Esophagus muscularis mucosa (tissue), 4 donors: Measurements from ENCODE around the gene CHRNG.

Source experiments
- EP300 ChIP-seq: sonication (generic); formaldehyde crosslinking; IDR thresholded peaks from one replicate; pipeline ENCODE4 v1.6.1; 2017; ENCODE audit warnings: antibody characterized with exemption
- POLR2A ChIP-seq: fragments of 450-650 bp; IDR thresholded peaks from one replicate; pipeline ENCODE4 v1.6.1; 2017; ENCODE audit warnings: antibody characterized with exemption, moderate library complexity, mild to moderate bottlenecking, low read depth
- POLR2AphosphoS5 ChIP-seq, 2 donors: sonication (generic); formaldehyde crosslinking; IDR thresholded peaks; one replicate each; pipeline ENCODE4 v1.6.1; 2017; ENCODE audit warnings: antibody characterized with exemption in 2 of 2
- TF ChIP-seq, protein P1 (sequence below), 3 experiments: fragments of 200-600 bp in 2 of 3; fragments of 450-650 bp in 1 of 3; sonication (generic) in 2 of 3; IDR thresholded peaks; one replicate each; pipeline ENCODE4 v1.5.1; 2017 to 2019; ENCODE audit warnings: antibody characterized with exemption in 3 of 3, mild to moderate bottlenecking in 2 of 3, moderate library complexity in 1 of 3

DNA sequence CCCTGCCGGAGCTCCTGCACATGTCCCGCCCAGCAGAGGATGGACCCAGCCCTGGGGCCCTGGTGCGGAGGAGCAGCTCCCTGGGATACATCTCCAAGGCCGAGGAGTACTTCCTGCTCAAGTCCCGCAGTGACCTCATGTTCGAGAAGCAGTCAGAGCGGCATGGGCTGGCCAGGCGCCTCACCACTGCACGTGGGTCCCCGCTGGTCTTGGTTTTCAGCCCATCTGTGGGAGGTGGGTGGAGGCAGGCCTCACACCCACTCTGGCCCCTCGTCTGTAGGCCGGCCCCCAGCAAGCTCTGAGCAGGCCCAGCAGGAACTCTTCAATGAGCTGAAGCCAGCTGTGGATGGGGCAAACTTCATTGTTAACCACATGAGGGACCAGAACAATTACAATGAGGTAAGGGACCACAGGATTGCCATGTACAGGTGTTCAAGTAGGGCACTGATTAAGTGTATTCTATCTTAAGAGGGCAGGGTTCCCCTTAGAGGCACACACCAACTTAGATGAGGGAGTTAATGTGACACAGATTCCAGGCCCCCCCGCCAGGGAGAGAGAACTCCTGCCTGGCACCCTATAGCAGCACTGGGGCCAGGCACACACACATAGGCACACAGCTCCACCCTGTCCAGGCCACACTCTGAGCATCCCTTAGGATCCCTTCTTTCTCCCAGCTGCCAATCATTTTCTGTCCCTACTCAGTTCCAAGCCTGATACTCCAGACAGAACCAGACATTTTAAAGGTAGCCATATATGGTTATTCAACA is 5.4 kb upstream of the CHRNG start:
- TF ChIP-seq, protein P1, sequence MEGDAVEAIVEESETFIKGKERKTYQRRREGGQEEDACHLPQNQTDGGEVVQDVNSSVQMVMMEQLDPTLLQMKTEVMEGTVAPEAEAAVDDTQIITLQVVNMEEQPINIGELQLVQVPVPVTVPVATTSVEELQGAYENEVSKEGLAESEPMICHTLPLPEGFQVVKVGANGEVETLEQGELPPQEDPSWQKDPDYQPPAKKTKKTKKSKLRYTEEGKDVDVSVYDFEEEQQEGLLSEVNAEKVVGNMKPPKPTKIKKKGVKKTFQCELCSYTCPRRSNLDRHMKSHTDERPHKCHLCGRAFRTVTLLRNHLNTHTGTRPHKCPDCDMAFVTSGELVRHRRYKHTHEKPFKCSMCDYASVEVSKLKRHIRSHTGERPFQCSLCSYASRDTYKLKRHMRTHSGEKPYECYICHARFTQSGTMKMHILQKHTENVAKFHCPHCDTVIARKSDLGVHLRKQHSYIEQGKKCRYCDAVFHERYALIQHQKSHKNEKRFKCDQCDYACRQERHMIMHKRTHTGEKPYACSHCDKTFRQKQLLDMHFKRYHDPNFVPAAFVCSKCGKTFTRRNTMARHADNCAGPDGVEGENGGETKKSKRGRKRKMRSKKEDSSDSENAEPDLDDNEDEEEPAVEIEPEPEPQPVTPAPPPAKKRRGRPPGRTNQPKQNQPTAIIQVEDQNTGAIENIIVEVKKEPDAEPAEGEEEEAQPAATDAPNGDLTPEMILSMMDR (IDR thresholded peaks at IDR 0.05): no peak
- no peak for TF ChIP-seq POLR2A
- no peak for TF ChIP-seq POLR2AphosphoS5 (IDR thresholded peaks at IDR 0.05)
- TF ChIP-seq EP300: no peak
